ENCODE data around the gene MAG.

Gene MAG

GRCh38 chr19:35271546-35271945, 20.4 kb upstream of the MAG start:
- no peaks in the 10 kb centered on the region for H3K9me3 ChIP-seq (ENCODE audit: control insufficient read depth, low read length)
- no peak overlapping the region for H3K9ac ChIP-seq (ENCODE audit: low read length)
- H3K27ac ChIP-seq (ENCODE audit: low read length, poor library complexity, severe bottlenecking), result no peak overlapping the region
- H3K4me3 ChIP-seq (ENCODE audit: insufficient read depth in 1 of 2, low read depth in 1 of 2, low read length in 2 of 2), result no peak overlapping the region
- H3K79me1 ChIP-seq (replicated peaks; ENCODE audit: low read length, poor library complexity, severe bottlenecking), result peaks cover 48% of the 10 kb centered on the region
- peaks cover 56 to 60% of the 10 kb centered on the region in 2 experiments for H3K36me3 ChIP-seq (ENCODE audit: control insufficient read depth in 1 of 2, insufficient read depth in 2 of 2, low read depth in 1 of 2, low read length in 2 of 2)
- H2BK12ac ChIP-seq (ENCODE audit: low read length in 2 of 2), result no peak overlapping the region
- no peak overlapping the region for H2BK120ac ChIP-seq (ENCODE audit: low read depth, low read length)
- no peak overlapping the region for H3K4me2 ChIP-seq (ENCODE audit: low read length, poor library complexity, severe bottlenecking)
- no peak for DNase-seq
- no peak overlapping the region for H2BK5ac ChIP-seq (ENCODE audit: low read depth, low read length, poor library complexity, severe bottlenecking)
- peaks cover 22% of the 10 kb centered on the region for H3K4me1 ChIP-seq (ENCODE audit: control insufficient read depth, insufficient read depth, low read depth, low read length)
- H3K23ac ChIP-seq (ENCODE audit: low read length in 2 of 2), result no peak overlapping the region
- no peak overlapping the region for H3K14ac ChIP-seq (ENCODE audit: low read length in 2 of 2)
- 98% methylated on average over 7 of the region's 7 CpGs for WGBS
- no peak overlapping the region for H2BK15ac ChIP-seq (ENCODE audit: low read depth, poor library complexity, severe bottlenecking)
- no peaks in the 10 kb centered on the region for H3K27me3 ChIP-seq (ENCODE audit: control insufficient read depth in 1 of 2, insufficient read depth in 1 of 2, low read length in 2 of 2)
- no peak overlapping the region for H4K91ac ChIP-seq (ENCODE audit: low read length)
- H4K8ac ChIP-seq (ENCODE audit: low read length), result no peak overlapping the region
- no peak overlapping the region for H3K4ac ChIP-seq (ENCODE audit: low read depth in 1 of 2, low read length in 2 of 2)
- no peak overlapping the region for H2AK5ac ChIP-seq (ENCODE audit: low read length, severe bottlenecking)
- no peak overlapping the region for H2AFZ ChIP-seq (ENCODE audit: low read depth, low read length)
- H3K18ac ChIP-seq (ENCODE audit: low read depth in 1 of 2, low read length in 2 of 2), result no peak overlapping the region

GRCh38 chr19:35272122-35272719, 19.7 kb upstream of the MAG start:
- Histone ChIP-seq H2AFZ (ENCODE audit: low read depth, low read length) (no peak overlapping the region), H3K36me3 (ENCODE audit: control insufficient read depth in 1 of 2, insufficient read depth in 2 of 2, low read depth in 1 of 2, low read length in 2 of 2) (peaks cover 61 to 66% of the 10 kb centered on the region in 2 experiments)
- 97% methylated on average over 16 of the region's 16 CpGs for WGBS

GRCh38 chr19:35272954-35273649, 18.9 kb upstream of the MAG start:
- no peaks in the 10 kb centered on the region for H3K27me3 ChIP-seq (ENCODE audit: control insufficient read depth in 1 of 2, insufficient read depth in 1 of 2, low read length in 2 of 2)
- H3K9me3 ChIP-seq (ENCODE audit: control insufficient read depth, low read length), result no peaks in the 10 kb centered on the region
- no peak overlapping the region for H2BK12ac ChIP-seq (ENCODE audit: low read length in 2 of 2)
- H4K91ac ChIP-seq (ENCODE audit: low read length), result no peak overlapping the region
- no peak overlapping the region for H4K8ac ChIP-seq (ENCODE audit: low read length)
- H3K27ac ChIP-seq (ENCODE audit: low read length, poor library complexity, severe bottlenecking), result no peak overlapping the region
- no peak overlapping the region for H2BK15ac ChIP-seq (ENCODE audit: low read depth, poor library complexity, severe bottlenecking)
- H2BK5ac ChIP-seq (ENCODE audit: low read depth, low read length, poor library complexity, severe bottlenecking), result no peak overlapping the region
- H3K4me1 ChIP-seq (ENCODE audit: control insufficient read depth, insufficient read depth, low read depth, low read length), result peaks cover 14% of the 10 kb centered on the region
- H3K18ac ChIP-seq (ENCODE audit: low read depth in 1 of 2, low read length in 2 of 2), result no peak overlapping the region
- no peak for DNase-seq
- H2AK5ac ChIP-seq (ENCODE audit: low read length, severe bottlenecking), result no peak overlapping the region
- no peak overlapping the region for H3K9ac ChIP-seq (ENCODE audit: low read length)
- no peak overlapping the region for H3K4me2 ChIP-seq (ENCODE audit: low read length, poor library complexity, severe bottlenecking)
- no peak overlapping the region for H2AFZ ChIP-seq (ENCODE audit: low read depth, low read length)
- no peak overlapping the region for H2BK120ac ChIP-seq (ENCODE audit: low read depth, low read length)
- no peak overlapping the region for H3K14ac ChIP-seq (ENCODE audit: low read length in 2 of 2)
- no peak overlapping the region for H3K4ac ChIP-seq (ENCODE audit: low read depth in 1 of 2, low read length in 2 of 2)
- H3K79me1 ChIP-seq (replicated peaks; ENCODE audit: low read length, poor library complexity, severe bottlenecking), result peaks cover 53% of the 10 kb centered on the region
- H3K23ac ChIP-seq (ENCODE audit: low read length in 2 of 2), result no peak overlapping the region
- 93% methylated on average over 10 of the region's 10 CpGs for WGBS
- H3K36me3 ChIP-seq (ENCODE audit: control insufficient read depth in 1 of 2, insufficient read depth in 2 of 2, low read depth in 1 of 2, low read length in 2 of 2), result peaks cover 69 to 72% of the 10 kb centered on the region in 2 experiments
- H3K4me3 ChIP-seq (ENCODE audit: insufficient read depth in 1 of 2, low read depth in 1 of 2, low read length in 2 of 2), result no peak overlapping the region

More at GRCh38 chr19:35272122-35272719, 19.7 kb upstream of the MAG start:
- Histone ChIP-seq H2BK5ac (ENCODE audit: low read depth, low read length, poor library complexity, severe bottlenecking) (no peak overlapping the region), H3K4me1 (ENCODE audit: control insufficient read depth, insufficient read depth, low read depth, low read length) (peaks cover 15% of the 10 kb centered on the region), H3K27ac (ENCODE audit: low read length, poor library complexity, severe bottlenecking) (no peak overlapping the region), H2BK120ac (ENCODE audit: low read depth, low read length) (no peak overlapping the region), H3K9ac (ENCODE audit: low read length) (no peak overlapping the region), H3K14ac (ENCODE audit: low read length in 2 of 2) (no peak overlapping the region), H3K23ac (ENCODE audit: low read length in 2 of 2) (no peak overlapping the region), H3K18ac (ENCODE audit: low read depth in 1 of 2, low read length in 2 of 2) (no peak overlapping the region), H3K4ac (ENCODE audit: low read depth in 1 of 2, low read length in 2 of 2) (no peak overlapping the region), H2AK5ac (ENCODE audit: low read length, severe bottlenecking) (no peak overlapping the region), H2BK15ac (ENCODE audit: low read depth, poor library complexity, severe bottlenecking) (no peak overlapping the region), H2BK12ac (ENCODE audit: low read length in 2 of 2) (no peak overlapping the region), H3K9me3 (ENCODE audit: control insufficient read depth, low read length) (no peaks in the 10 kb centered on the region), H3K27me3 (ENCODE audit: control insufficient read depth in 1 of 2, insufficient read depth in 1 of 2, low read length in 2 of 2) (no peaks in the 10 kb centered on the region), H3K4me3 (ENCODE audit: insufficient read depth in 1 of 2, low read depth in 1 of 2, low read length in 2 of 2) (no peak overlapping the region), H4K8ac (ENCODE audit: low read length) (no peak overlapping the region), H3K79me1 (replicated peaks; ENCODE audit: low read length, poor library complexity, severe bottlenecking) (peaks cover 47% of the 10 kb centered on the region), H4K91ac (ENCODE audit: low read length) (no peak overlapping the region), H3K4me2 (ENCODE audit: low read length, poor library complexity, severe bottlenecking) (no peak overlapping the region)
- DNase-seq, result no peak

GRCh38 chr19:35273686-35274259, 18.2 kb upstream of the MAG start:
- no peak overlapping the region for H3K4me2 ChIP-seq (ENCODE audit: low read length, poor library complexity, severe bottlenecking)
- H2BK15ac ChIP-seq (ENCODE audit: low read depth, poor library complexity, severe bottlenecking), result no peak overlapping the region
- H3K27me3 ChIP-seq (ENCODE audit: control insufficient read depth in 1 of 2, insufficient read depth in 1 of 2, low read length in 2 of 2), result no peaks in the 10 kb centered on the region
- no peak overlapping the region for H2AK5ac ChIP-seq (ENCODE audit: low read length, severe bottlenecking)
- peaks cover 73 to 75% of the 10 kb centered on the region in 2 experiments for H3K36me3 ChIP-seq (ENCODE audit: control insufficient read depth in 1 of 2, insufficient read depth in 2 of 2, low read depth in 1 of 2, low read length in 2 of 2)
- no peak overlapping the region for H2BK12ac ChIP-seq (ENCODE audit: low read length in 2 of 2)
- H2BK120ac ChIP-seq (ENCODE audit: low read depth, low read length), result no peak overlapping the region
- H3K9ac ChIP-seq (ENCODE audit: low read length), result no peak overlapping the region
- H4K8ac ChIP-seq (ENCODE audit: low read length), result no peak overlapping the region
- H4K91ac ChIP-seq (ENCODE audit: low read length), result no peak overlapping the region
- no peak overlapping the region for H3K4me3 ChIP-seq (ENCODE audit: insufficient read depth in 1 of 2, low read depth in 1 of 2, low read length in 2 of 2)
- DNase-seq, result no peak
- WGBS, result 89% methylated on average over 14 of the region's 14 CpGs
- H3K9me3 ChIP-seq (ENCODE audit: control insufficient read depth, low read length), result no peaks in the 10 kb centered on the region
- H3K4me1 ChIP-seq (ENCODE audit: control insufficient read depth, insufficient read depth, low read depth, low read length), result peaks cover 14% of the 10 kb centered on the region
- no peak overlapping the region for H3K27ac ChIP-seq (ENCODE audit: low read length, poor library complexity, severe bottlenecking)
- no peak overlapping the region for H3K18ac ChIP-seq (ENCODE audit: low read depth in 1 of 2, low read length in 2 of 2)
- no peak overlapping the region for H2AFZ ChIP-seq (ENCODE audit: low read depth, low read length)
- H3K14ac ChIP-seq (ENCODE audit: low read length in 2 of 2), result no peak overlapping the region
- H2BK5ac ChIP-seq (ENCODE audit: low read depth, low read length, poor library complexity, severe bottlenecking), result no peak overlapping the region
- H3K23ac ChIP-seq (ENCODE audit: low read length in 2 of 2), result no peak overlapping the region
- peaks cover 54% of the 10 kb centered on the region for H3K79me1 ChIP-seq (replicated peaks; ENCODE audit: low read length, poor library complexity, severe bottlenecking)
- no peak overlapping the region for H3K4ac ChIP-seq (ENCODE audit: low read depth in 1 of 2, low read length in 2 of 2)

All from mesenchymal stem cell (in vitro differentiated cells and primary cell).